Spleen (tissue), 7 donors: ENCODE results near the gene ZNF667.

Experiments
- CTCF ChIP-seq, 11 experiments: fragments of 200-600 bp in 7 of 11; fragments of 450-650 bp in 4 of 11; sonication (generic) in 4 of 11; IDR thresholded peaks in 8 of 11; conservative IDR thresholded peaks in 3 of 11; 1 replicate in 7 of 11; 2 replicates in 4 of 11; pipeline versions ENCODE4 v1.4.0 to v1.8.0; 2016 to 2021; ENCODE audit warnings: antibody characterized with exemption in 11 of 11, inconsistent platforms in 4 of 11, mild to moderate bottlenecking in 1 of 11
- POLR2AphosphoS5 ChIP-seq, 3 donors: sonication (generic); formaldehyde crosslinking; IDR thresholded peaks; one replicate each; pipeline ENCODE4 v1.5.1; 2017; ENCODE audit warnings: antibody characterized with exemption in 3 of 3
- donor health status: DM: no; HTN: no; CAD: no; lungs with moderate emphysema.
- donor health status: DM: no; HTN: no; CAD: no.
- donor health status: DM: no; HTN: no; CAD: no.

GRCh38 chr19:56504581-56504980, 27.4 kb upstream of the ZNF667 start:
- TF ChIP-seq POLR2AphosphoS5 (IDR thresholded peaks at IDR 0.05): no peak
- no peak for TF ChIP-seq CTCF (IDR thresholded peaks at IDR 0.05 in 8 of 11, conservative IDR thresholded peaks at IDR 0.05 in 3 of 11)
